ENCODE data around the gene IRF2BP1.

- TF ChIP-seq POLR2AphosphoS5 (IDR thresholded peaks at IDR 0.05; ENCODE audit: borderline replicate concordance, low read depth, low read length) (no peak), EZH2 (IDR thresholded peaks at IDR 0.05) (no peak), FOXP2 (optimal IDR thresholded peaks at IDR 0.05; ENCODE audit: control extremely low read depth, extremely low read length, insufficient read depth) (no peak)
These were observed 33.0 kb downstream of the IRF2BP1 start for GRCh38 chr19:45852983-45853382.
